ENCODE data around the gene GFRA3.
A peak's percentile ranks its signal among the peaks of the same experiment; 100 is the strongest.

Gene GFRA3

DNA sequence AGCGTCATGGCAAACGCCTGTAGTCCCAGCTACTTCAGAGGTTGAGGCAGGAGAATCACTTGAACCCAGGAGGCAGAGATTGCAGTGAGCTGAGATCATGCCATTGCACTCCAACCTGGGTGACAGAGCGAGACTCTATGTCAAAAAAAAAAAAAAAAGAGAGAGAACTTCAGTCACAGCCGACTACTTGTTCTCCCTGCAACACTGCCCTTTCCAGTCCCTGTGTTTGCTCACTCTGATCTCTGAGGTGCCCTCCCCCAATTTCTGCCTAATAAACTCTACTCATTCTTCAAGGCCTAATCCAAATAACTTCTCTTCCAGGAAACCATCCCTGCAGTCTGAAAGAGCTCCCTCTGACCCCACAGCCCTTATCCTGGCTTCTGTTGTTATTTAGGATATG lies 28.1 kb downstream of the GFRA3 start:
- DNase-seq = no peak

DNA sequence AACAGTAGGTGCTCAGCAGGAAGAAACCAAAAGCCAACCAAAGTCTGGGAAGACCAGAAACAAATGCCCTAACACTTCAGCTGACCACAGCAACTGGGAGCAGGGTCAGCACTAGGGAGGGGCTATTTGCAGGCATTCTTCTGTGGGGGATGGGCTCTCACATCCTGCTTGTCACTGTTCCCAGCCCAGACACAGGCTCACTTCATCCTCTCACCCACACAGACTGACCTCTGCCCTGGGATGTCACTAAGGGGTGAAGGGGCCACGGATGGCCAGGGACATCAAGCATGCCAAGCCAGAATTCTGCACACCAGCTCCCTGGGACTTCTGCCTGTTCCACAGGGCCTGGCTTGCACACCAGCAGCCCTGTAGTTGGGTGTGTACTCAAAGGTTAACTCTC lies 28.7 kb downstream of the GFRA3 start:
- no peak for DNase-seq

GRCh38 chr5:138243794-138244193 lies 30.6 kb downstream of the GFRA3 start:
- no peak for DNase-seq

DNA sequence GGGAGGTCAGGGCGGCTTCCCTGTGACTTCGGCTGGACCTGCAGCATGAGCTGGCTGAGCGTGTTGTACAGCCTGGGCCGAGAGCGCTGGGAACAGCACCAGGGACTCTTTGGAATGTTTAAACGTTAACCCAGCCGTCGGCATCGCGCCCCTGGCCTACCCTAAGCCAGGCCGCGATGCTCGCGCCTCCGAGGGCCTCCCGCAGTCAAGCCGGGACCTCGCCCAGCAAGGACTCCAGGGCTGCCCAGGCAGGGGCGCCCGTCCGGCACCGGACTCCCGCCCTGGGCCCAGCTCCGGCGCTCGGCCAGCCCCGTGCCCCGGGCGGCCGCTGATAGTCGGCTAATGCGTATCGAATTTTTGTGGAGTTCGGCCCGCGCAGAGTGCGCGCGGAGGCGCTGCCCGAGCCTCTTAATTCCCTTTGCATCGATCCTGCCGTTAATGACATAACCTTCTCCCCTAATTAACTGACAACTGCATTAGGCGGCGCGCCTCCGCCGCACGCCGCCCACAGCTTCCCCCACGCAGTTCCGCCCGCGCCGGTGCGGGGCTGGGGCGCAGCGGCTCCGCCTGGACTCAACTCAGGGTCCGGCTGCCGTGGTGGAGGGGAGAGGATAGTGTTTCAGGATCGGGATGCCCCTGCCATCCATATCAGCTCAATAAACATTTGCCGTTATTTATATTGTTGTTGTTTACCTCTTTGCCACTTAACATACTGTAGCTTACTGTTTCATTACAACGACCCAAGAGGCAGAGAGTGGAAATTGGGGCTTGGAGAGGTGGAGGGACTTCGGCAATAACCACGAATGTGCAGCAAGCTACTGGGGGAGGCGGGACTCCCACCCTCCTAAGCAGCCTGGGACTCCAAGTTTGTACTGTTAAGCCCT lies 32.5 kb downstream of the GFRA3 start:
- no peak for DNase-seq

DNA sequence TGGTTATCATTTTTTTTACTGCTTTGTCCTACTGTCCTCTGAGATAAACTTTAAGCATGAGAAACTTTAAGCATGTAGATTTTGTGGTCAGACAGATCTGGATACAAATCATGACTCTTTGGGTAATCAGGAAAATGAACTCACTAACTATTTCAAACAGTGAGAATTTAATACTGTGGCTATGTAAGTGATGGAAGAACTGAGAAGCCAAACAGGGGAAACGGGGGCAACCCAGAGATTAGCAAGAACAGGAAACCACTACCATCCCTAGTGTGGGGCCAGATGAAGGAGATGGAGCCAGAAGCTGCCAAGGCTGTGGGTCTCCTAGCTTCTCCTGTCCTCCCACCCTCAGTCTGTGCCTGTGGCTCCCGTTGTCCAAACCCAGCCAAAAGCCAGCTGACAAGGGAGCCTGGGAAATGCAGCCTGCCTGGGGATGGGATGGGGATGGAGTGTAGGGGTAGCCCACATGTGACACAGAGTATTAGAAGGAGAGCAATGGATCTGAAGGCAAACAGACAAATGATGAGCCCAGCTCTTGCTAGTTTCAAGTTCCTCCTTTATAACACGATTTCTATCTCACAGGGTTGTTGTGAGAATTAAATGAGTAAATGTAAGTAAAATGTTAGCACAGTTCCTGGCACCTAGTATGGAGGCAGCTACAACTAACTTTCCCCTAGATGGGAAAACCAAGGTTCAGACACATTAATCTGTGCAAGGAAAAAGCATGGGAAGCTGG lies 33.6 kb downstream of the GFRA3 start:
- no peak for DNase-seq

DNA sequence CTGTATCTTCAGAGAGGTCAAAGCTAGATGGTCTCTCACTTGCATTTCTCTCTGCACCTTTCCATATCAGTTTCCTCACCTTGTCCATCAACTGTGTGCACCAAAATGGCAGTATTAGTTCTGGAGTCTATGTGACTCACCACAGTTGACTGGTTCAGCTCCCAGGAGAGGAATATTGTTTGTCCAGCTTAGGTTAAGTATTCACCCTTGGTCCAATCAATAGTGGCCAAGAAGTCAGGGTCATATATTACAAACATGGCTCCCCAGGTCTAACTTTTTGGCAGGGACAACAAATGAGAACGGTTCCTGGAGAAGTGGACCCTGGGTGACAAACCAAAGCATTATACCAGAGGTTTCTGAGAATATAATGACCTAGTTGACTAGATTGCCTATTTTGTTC lies 36.4 kb downstream of the GFRA3 start:
- no peak for DNase-seq

DNA sequence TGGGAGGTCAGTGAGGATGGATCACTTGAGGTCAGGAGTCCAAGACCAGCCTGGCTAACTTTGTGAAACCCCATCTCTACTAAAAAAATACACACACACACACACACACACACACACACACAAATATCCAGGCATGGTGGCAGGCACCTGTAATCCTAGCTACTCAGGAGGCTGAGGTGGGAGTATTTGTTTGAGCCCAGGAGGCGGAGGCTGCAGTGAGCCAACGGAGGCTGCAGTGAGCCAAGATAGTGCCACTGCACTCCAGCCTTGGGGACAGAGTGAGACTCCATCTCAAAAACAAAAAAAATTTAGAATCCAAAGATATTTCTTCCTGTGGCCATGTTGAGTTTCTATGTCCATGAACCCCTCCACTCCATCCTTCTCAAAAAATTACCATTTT lies 39.8 kb downstream of the GFRA3 start:
- DNase-seq = no peak

DNA sequence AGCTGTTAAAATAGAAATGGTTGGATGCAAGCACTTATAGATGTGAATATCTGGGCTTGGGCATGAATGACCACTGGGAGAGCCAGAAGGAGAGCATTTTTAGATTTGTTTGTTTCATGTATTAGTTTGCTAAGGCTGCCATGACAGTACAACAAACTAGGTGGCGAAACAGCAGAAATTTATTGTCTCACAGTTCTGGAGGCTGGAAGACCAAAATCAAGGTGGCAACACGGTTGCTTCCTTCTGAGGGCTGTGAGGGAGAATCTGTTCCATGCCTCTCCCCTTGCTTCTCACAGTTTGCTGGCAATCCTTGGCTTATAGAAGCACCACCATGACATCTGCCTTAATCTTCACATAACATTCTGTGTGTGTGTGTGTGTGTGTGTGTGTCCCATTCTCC lies 41.1 kb downstream of the GFRA3 start:
- no peak for DNase-seq

GRCh38 chr5:138230981-138231589 lies 43.3 kb downstream of the GFRA3 start:
- no peak for DNase-seq

- no peak for DNase-seq
Measured at GRCh38 chr5:138230261-138230660, 44.2 kb downstream of the GFRA3 start.

DNA sequence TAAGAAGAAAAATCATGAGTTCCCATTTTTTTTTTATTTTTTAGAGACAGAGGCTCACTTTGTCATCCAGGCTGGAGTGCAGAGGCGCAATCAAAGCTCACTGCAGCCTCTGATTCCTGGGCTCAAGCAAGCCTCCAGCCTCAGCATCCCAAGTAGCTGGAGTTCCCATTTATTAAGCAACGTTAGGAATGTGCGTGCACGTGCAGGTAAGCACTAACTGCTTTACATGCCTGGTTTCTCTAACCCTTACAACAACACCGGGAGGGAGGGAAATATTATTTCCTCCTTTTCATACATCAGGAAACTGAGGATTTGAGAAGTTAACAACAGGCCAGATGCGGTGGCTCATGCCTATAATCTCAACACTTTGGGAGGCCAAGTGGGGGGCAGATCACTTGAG lies 45.0 kb downstream of the GFRA3 start:
- DNase-seq = no peak

GRCh38 chr5:138226910-138227309 lies 47.5 kb downstream of the GFRA3 start:
- DNase-seq = no peak

- DNase-seq = no peak
Measured at GRCh38 chr5:138224712-138225111, 49.7 kb downstream of the GFRA3 start.

DNA sequence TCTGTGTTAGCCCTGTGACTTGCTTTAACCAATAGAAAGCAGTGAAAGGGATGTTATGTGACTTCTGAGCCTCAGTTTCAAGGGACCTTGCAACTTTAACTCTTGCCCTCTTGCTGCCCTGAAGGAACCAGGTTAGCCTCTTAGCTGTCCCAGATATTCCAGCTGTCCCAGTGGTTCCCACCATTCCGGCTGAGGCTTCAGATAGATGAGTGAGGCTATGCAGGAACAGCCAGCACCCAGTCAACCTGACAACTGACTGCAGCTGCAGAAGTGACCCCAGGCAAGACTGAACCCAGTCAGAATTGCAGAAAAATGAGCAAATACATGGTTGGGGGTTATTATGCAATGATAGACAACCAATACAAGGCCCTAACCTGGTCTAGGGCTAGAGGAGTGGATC lies 50.9 kb downstream of the GFRA3 start:
- no peak for DNase-seq

DNA sequence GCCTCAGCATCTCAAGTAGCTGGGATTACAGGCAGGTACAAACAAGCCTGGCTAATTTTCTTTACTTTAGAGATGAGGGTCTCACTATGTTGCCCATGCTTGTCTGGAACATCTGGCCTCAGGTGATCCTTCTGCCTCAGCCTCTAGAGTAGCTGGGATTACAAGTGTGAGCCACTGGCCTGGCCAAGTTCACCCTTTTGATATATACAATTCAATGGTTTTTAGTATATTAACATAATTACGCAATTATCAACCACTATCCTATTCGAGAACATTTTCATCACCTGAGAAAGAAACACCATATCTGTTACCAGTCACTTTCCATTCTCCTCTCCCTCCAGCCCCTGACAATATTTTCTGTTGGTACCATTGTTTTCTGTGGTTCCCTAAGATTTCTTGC lies 57.6 kb downstream of the GFRA3 start:
- no peak for DNase-seq

GRCh38 chr5:138213161-138214029 lies 61.0 kb downstream of the GFRA3 start, which contains the start of gene CDC23:
Gene CDC23 (minus strand): TSS chr5:138213323. CDS start chr5:138213312, 11 bp downstream.
- peak; percentile 97 for DNase-seq

DNA sequence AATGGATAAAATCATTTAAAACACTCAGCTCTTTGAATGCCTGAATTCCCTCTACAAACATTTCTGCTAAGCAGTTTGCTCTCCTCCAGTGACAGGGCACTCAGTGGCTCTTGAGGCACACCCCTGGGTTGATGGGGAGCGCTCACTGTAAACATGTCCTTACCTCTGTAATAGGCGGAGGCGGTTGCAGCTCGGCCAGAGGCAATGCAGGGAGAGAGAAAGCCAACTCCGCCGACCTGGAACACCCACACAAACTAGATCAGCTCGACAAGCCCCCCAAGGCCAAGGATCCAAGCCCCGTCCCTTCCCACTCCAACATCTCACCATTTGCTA lies 61.6 kb downstream of the GFRA3 start:
- no peak for DNase-seq

- DNase-seq = no peak
Measured at GRCh38 chr5:138210985-138211384, 63.4 kb downstream of the GFRA3 start.

Data from CD4-positive, alpha-beta T cell treated with Interleukin-21 for 1 hour (primary cell).